NB4 (cell line): ENCODE measurements around the gene SCYL2.
"Not testable (repeated sequence)": the region's sequence is repeated elsewhere in the genome, so short reads cannot be mapped to it uniquely, and the experiment has no call there.

ENCODE experiments used
- DNase-seq: peaks from one replicate; pipeline ENCODE4 v3.0.0; 2010; ENCODE audit warnings: low read depth
- H3K4me3 ChIP-seq: one replicate; pipeline ENCODE4 v1.5.1; 2011; ENCODE audit warnings: mild to moderate bottlenecking, low read depth, low read length, moderate library complexity
- MAX ChIP-seq: IDR thresholded peaks from 2 replicates; pipeline ENCODE4 v1.6.1; 2011; ENCODE audit warnings: low read depth, low read length
- MYC ChIP-seq: IDR thresholded peaks from 2 replicates; pipeline ENCODE4 v1.6.1; 2011; ENCODE audit warnings: low read depth, low read length
- POLR2A ChIP-seq: IDR thresholded peaks from 2 replicates; pipeline ENCODE4 v1.6.1; 2011; ENCODE audit warnings: mild to moderate bottlenecking; ENCODE audit not compliant: insufficient read length; ENCODE audit errors: extremely low read depth
- TF ChIP-seq, protein P1 (sequence below): IDR thresholded peaks from one replicate; pipeline ENCODE4 v1.5.1; 2012; ENCODE audit warnings: low read depth, low read length

The SCYL2 gene

DNA sequence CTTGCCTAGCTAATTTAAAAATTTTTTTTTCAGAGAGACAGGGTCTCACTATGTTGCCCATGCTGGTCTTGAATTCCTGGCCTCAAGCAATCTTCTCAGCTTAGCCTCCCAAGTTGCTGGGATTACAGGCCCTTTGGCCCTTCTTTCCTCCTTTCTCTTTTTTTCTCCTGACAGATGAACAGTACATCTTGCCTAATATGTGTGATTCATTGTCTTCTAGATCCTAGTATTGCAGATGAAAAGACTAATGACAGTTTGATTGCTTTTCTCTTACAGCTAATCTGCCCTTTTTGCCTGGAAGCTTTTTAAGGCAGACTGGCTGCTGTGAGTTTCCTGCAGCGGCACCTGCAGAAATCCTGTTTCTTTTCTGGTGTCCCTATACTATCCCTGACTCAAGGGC, 12.1 kb upstream of the SCYL2 start:
- no peak for TF ChIP-seq POLR2A
- no peak for TF ChIP-seq MYC
- TF ChIP-seq, protein P1, sequence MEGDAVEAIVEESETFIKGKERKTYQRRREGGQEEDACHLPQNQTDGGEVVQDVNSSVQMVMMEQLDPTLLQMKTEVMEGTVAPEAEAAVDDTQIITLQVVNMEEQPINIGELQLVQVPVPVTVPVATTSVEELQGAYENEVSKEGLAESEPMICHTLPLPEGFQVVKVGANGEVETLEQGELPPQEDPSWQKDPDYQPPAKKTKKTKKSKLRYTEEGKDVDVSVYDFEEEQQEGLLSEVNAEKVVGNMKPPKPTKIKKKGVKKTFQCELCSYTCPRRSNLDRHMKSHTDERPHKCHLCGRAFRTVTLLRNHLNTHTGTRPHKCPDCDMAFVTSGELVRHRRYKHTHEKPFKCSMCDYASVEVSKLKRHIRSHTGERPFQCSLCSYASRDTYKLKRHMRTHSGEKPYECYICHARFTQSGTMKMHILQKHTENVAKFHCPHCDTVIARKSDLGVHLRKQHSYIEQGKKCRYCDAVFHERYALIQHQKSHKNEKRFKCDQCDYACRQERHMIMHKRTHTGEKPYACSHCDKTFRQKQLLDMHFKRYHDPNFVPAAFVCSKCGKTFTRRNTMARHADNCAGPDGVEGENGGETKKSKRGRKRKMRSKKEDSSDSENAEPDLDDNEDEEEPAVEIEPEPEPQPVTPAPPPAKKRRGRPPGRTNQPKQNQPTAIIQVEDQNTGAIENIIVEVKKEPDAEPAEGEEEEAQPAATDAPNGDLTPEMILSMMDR = no peak
- no peak for TF ChIP-seq MAX
- no peak overlapping the region for H3K4me3 ChIP-seq
- no peak for DNase-seq

- TF ChIP-seq, protein P1 = no peak
- TF ChIP-seq MAX = no peak
- TF ChIP-seq MYC = no peak
- TF ChIP-seq POLR2A = no peak
- no peak overlapping the region for H3K4me3 ChIP-seq
- DNase-seq = no peak
These were observed 8.8 kb upstream of the SCYL2 start for GRCh38 chr12:100258127-100258526.

- no peak for DNase-seq
- TF ChIP-seq, protein P1 = no peak
- no peak for TF ChIP-seq POLR2A
- TF ChIP-seq MYC = no peak
- TF ChIP-seq MAX = no peak
- no peak overlapping the region for H3K4me3 ChIP-seq
These were observed 3.8 kb upstream of the SCYL2 start for GRCh38 chr12:100263131-100263530.

DNA sequence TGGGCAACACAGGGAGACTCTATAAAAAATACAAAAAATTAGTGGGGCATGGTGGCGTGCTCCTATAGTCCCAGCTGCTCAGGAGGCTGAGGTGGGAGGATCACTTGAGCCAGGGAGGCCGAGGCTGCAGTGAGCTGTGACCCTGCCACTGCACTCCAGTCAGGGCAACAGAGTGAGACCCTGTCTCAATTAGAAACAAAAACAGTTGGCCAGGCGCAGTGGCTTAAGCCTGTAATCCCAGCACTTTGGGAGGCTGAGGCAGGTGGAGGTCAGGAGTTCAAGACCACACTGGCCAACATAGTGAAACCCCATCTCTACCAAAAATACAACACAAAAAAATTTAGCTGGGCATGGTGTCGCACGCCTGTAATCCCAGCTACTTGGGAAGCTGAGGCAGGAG, 1.9 kb upstream of the SCYL2 start:
- not testable (repeated sequence) for H3K4me3 ChIP-seq, DNase-seq

DNA sequence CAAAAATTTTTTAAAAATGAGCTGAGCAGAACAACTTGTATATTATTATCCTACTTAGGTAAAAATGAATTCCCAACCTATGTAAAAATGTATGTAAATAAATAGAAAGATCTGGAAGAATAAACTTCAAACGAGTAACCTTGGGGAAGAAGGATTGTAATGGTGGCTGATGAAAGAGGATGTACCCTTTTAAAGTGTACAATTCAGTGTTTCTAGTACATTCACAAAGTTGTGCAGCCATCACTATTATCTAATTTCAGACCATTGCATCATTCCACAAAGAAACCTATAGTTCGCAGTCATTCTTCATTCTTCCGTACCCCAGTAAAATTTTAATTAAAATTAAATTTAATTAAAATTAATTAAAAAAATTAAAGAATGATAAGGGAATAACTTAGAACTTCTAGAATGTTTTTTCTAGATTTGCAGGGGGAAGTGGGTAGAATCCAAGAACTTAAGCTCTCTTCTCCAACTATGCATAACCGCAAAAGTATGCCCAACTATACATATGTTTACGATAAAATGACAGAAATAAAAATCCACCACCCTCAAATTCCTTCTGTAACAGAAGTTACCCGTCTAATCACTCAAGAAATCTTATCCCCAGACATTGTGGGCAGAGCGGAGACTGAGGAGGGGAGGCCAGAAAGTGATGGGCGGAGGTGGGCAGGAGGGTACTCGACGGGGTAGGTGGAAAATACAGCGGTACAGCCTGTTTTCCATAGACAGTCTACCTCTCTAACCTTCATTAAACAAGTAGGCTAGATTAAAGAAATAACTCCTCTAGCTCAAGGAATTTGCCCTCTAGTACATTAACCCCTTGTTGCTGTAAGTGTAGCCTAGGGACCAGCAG, 1.0 kb upstream of the SCYL2 start:
- DNase-seq = no peak
- peak overlapping the region; percentile 86 for H3K4me3 ChIP-seq
- TF ChIP-seq MAX (no peak), MYC (no peak), POLR2A (no peak)
- TF ChIP-seq, protein P1 = no peak

DNA sequence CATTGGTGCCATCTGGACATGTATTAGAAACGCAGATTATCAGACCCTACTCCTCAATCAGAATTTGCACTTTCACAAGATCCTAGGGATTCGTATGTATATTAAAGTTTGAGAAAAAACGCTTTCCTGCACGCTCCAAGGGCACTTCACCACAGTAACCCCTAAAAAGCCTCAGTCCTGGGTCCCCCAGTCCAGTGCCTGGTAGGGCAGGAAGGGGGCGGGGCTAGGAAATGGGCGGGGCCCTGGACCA, 467 bp upstream of the SCYL2 start:
- TF ChIP-seq, protein P1 = no peak
- no peak for TF ChIP-seq MAX
- TF ChIP-seq POLR2A = no peak
- no peak for TF ChIP-seq MYC
- peak; percentile 91 for DNase-seq
- H3K4me3 ChIP-seq = peak overlapping the region; percentile 86
